Stomach (tissue), 4 donors: ENCODE data around the gene RABGAP1L.

ENCODE experiments used
- CTCF ChIP-seq, 7 experiments: fragments of 450-650 bp in 4 of 7; fragments of 200-600 bp in 3 of 7; sonication (generic) in 3 of 7; IDR thresholded peaks; one replicate each; pipeline ENCODE4 v1.5.1; 2016 to 2019; ENCODE audit warnings: antibody characterized with exemption in 7 of 7, control low read depth in 2 of 7, mild to moderate bottlenecking in 1 of 7
- EP300 ChIP-seq: sonication (generic); formaldehyde crosslinking; IDR thresholded peaks from one replicate; pipeline ENCODE4 v1.6.1; 2017; ENCODE audit warnings: antibody characterized with exemption
- POLR2A ChIP-seq, 4 donors: fragments of 450-650 bp; IDR thresholded peaks; one replicate each; pipeline ENCODE4 v1.6.1; 2016; ENCODE audit warnings: antibody characterized with exemption in 4 of 4, control low read depth in 2 of 4, mild to moderate bottlenecking in 1 of 4, moderate library complexity in 1 of 4

- TF ChIP-seq CTCF (IDR thresholded peaks at IDR 0.05) (no peak), EP300 (no peak), POLR2A (IDR thresholded peaks at IDR 0.05) (no peak)
Measured at GRCh38 chr1:174426153-174426552, 266.8 kb downstream of the RABGAP1L start.
